Neural cell (in vitro differentiated cells): ENCODE results near the gene GRIA1. TPM values are rescaled to one million over a fixed set of nuclear protein-coding genes. Genes with fewer than 3 reads are reported as not detected.

ENCODE experiments used
- H2AFZ ChIP-seq: fragments of 200-600, 300-800 bp; sonication (generic), shearing (Covaris generic); 2 replicates; pipeline ENCODE4 v1.6.0; 2014; ENCODE audit warnings: low read depth, mild to moderate bottlenecking, antibody characterized with exemption, low read length, moderate library complexity
- H3F3A ChIP-seq: fragments of 200-600 bp; shearing (Covaris generic); 2 replicates; pipeline ENCODE4 v1.6.1; 2016; ENCODE audit warnings: mild to moderate bottlenecking, moderate library complexity, mixed read lengths, antibody characterized with exemption, low read length; ENCODE audit not compliant: insufficient read depth, poor library complexity, severe bottlenecking
- H3K27ac ChIP-seq: fragments of 200-600, 300-800 bp; sonication (generic), shearing (Covaris generic); 2 replicates; pipeline ENCODE4 v1.5.1; 2014; ENCODE audit warnings: mild to moderate bottlenecking, low read length, moderate library complexity
- H3K27me3 ChIP-seq: fragments of 300-800, 200-600 bp; sonication (generic), shearing (Covaris generic); 2 replicates; pipeline ENCODE4 v1.6.0; 2014; ENCODE audit warnings: mild to moderate bottlenecking, low read depth, low read length, moderate library complexity; ENCODE audit not compliant: insufficient read depth
- H3K36me3 ChIP-seq: fragments of 300-800, 200-600 bp; sonication (generic), shearing (Covaris generic); 2 replicates; pipeline ENCODE4 v1.5.1; 2014; ENCODE audit warnings: mild to moderate bottlenecking, antibody characterized with exemption, low read length, moderate library complexity; ENCODE audit not compliant: insufficient read depth
- H3K4me2 ChIP-seq: fragments of 300-800, 200-600 bp; sonication (generic), shearing (Covaris generic); 2 replicates; pipeline ENCODE4 v1.6.0; 2014; ENCODE audit warnings: mild to moderate bottlenecking, low read length
- H3K4me3 ChIP-seq: fragments of 300-800, 200-600 bp; sonication (generic), shearing (Covaris generic); 2 replicates; pipeline ENCODE4 v1.5.1; 2014; ENCODE audit warnings: mild to moderate bottlenecking, low read length, moderate library complexity
- H3K79me2 ChIP-seq: fragments of 200-600 bp; shearing (Covaris generic); replicated peaks from 2 replicates; pipeline ENCODE4 v1.6.0; 2014; ENCODE audit warnings: mild to moderate bottlenecking, low read length, moderate library complexity; ENCODE audit not compliant: insufficient read depth
- H3K9ac ChIP-seq: fragments of 300-800, 200-600 bp; sonication (generic), shearing (Covaris generic); 2 replicates; pipeline ENCODE4 v1.6.1; 2016; ENCODE audit warnings: mild to moderate bottlenecking, low read length, mixed read lengths
- H3K9me2 ChIP-seq: fragments of 200-600 bp; shearing (Covaris generic); 2 replicates; pipeline ENCODE4 v1.6.1; 2016; ENCODE audit warnings: mild to moderate bottlenecking, low read length, mixed read lengths; ENCODE audit not compliant: insufficient read depth
- H3K9me3 ChIP-seq: fragments of 200-600, 300-800 bp; sonication (generic), shearing (Covaris generic); 2 replicates; pipeline ENCODE4 v1.6.1; 2016; ENCODE audit warnings: mild to moderate bottlenecking, mixed run types, low read length, moderate library complexity, mixed read lengths
- H4K20me1 ChIP-seq: fragments of 200-600 bp; shearing (Covaris generic); 2 replicates; pipeline ENCODE4 v1.6.1; 2016; ENCODE audit warnings: mild to moderate bottlenecking, mixed run types; ENCODE audit not compliant: insufficient read depth
- EP300 ChIP-seq: fragments of 450-650 bp; conservative IDR thresholded peaks from 2 replicates; pipeline ENCODE4 v1.6.1; 2014; ENCODE audit warnings: antibody characterized with exemption, mild to moderate bottlenecking, moderate library complexity; ENCODE audit not compliant: poor library complexity, severe bottlenecking
- EZH2 ChIP-seq: fragments of 200-600, 300-800 bp; shearing (Covaris generic), sonication (generic); IDR thresholded peaks from 2 replicates; pipeline ENCODE4 v1.6.1; 2014; ENCODE audit warnings: antibody characterized with exemption, low read length, borderline replicate concordance, mild to moderate bottlenecking; ENCODE audit not compliant: insufficient read depth, poor library complexity, severe bottlenecking
- MXI1 ChIP-seq: fragments of 450-650 bp; conservative IDR thresholded peaks from 2 replicates; pipeline ENCODE4 v1.6.1; 2014; ENCODE audit warnings: antibody characterized with exemption, mild to moderate bottlenecking; ENCODE audit not compliant: poor library complexity, severe bottlenecking
- POLR2AphosphoS5 ChIP-seq: IDR thresholded peaks from 2 replicates; pipeline ENCODE4 v1.6.1; 2012
- RAD21 ChIP-seq: fragments of 450-650 bp; conservative IDR thresholded peaks from 2 replicates; pipeline ENCODE4 v1.6.1; 2014; ENCODE audit warnings: antibody characterized with exemption, mild to moderate bottlenecking, moderate library complexity
- SMC3 ChIP-seq: fragments of 450-650 bp; conservative IDR thresholded peaks from 2 replicates; pipeline ENCODE4 v1.6.1; 2014; ENCODE audit warnings: antibody characterized with exemption, mild to moderate bottlenecking, moderate library complexity; ENCODE audit not compliant: poor library complexity
- TAF1 ChIP-seq: IDR thresholded peaks from 2 replicates; pipeline ENCODE4 v1.6.1; 2012; ENCODE audit warnings: low read depth
- polyA plus RNA-seq: library from polyadenylated mRNA; depleted of rRNA; stranded (reverse); fragments of >200 nt; gene quantifications from 2 replicates; pipeline ENCODE4 v1.2.3, GENCODE V29; 2014
- TF ChIP-seq, protein P1 (sequence below): fragments of 450-650 bp; IDR thresholded peaks from 2 replicates; pipeline ENCODE4 v1.5.1; 2014; ENCODE audit warnings: antibody characterized with exemption, mild to moderate bottlenecking, moderate library complexity; ENCODE audit not compliant: poor library complexity, severe bottlenecking
- TF ChIP-seq, protein P2 (sequence below): IDR thresholded peaks from 2 replicates; pipeline ENCODE4 v1.6.1; 2012; ENCODE audit warnings: borderline replicate concordance

The GRIA1 gene
- polyA plus RNA-seq, 1 donor from 2014 or later, result 59.6 TPM

DNA sequence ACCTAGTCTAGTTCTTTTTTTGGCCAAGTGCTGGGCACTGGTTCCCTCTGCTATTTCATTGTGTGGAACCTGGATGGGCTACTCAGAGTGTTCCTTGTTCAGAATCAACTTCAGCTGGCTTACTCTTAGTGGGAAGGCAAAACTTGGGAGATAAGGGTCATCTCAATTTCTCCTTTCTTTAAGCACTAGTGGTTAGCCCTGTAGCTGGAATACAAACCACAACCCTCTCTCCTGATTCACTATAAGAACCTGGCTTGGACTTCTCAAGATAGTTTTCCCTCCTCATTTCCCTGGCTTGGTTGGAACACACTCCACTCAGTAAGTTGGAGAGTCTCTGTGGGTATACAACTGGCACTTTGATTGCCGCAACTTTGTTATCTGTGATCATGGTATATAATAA lies 35.1 kb downstream of the GRIA1 start:
- H3K27me3 ChIP-seq, result no peaks in the 10 kb centered on the region
- H3K36me3 ChIP-seq, result no peaks in the 10 kb centered on the region
- H2AFZ ChIP-seq, result no peak overlapping the region
- no peaks in the 10 kb centered on the region for H3K79me2 ChIP-seq
- H3F3A ChIP-seq, result no peaks in the 10 kb centered on the region
- H3K9ac ChIP-seq, result no peak overlapping the region
- no peak overlapping the region for H3K27ac ChIP-seq
- H3K4me3 ChIP-seq, result no peak overlapping the region
- TF ChIP-seq SMC3 (no peak), POLR2AphosphoS5 (no peak), RAD21 (no peak), MXI1 (no peak)
- TF ChIP-seq, protein P1, sequence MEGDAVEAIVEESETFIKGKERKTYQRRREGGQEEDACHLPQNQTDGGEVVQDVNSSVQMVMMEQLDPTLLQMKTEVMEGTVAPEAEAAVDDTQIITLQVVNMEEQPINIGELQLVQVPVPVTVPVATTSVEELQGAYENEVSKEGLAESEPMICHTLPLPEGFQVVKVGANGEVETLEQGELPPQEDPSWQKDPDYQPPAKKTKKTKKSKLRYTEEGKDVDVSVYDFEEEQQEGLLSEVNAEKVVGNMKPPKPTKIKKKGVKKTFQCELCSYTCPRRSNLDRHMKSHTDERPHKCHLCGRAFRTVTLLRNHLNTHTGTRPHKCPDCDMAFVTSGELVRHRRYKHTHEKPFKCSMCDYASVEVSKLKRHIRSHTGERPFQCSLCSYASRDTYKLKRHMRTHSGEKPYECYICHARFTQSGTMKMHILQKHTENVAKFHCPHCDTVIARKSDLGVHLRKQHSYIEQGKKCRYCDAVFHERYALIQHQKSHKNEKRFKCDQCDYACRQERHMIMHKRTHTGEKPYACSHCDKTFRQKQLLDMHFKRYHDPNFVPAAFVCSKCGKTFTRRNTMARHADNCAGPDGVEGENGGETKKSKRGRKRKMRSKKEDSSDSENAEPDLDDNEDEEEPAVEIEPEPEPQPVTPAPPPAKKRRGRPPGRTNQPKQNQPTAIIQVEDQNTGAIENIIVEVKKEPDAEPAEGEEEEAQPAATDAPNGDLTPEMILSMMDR, result no peak
- no peaks in the 10 kb centered on the region for H3K9me3 ChIP-seq
- no peak overlapping the region for H3K4me2 ChIP-seq
- H3K9me2 ChIP-seq, result no peaks in the 10 kb centered on the region
- no peaks in the 10 kb centered on the region for H4K20me1 ChIP-seq

DNA sequence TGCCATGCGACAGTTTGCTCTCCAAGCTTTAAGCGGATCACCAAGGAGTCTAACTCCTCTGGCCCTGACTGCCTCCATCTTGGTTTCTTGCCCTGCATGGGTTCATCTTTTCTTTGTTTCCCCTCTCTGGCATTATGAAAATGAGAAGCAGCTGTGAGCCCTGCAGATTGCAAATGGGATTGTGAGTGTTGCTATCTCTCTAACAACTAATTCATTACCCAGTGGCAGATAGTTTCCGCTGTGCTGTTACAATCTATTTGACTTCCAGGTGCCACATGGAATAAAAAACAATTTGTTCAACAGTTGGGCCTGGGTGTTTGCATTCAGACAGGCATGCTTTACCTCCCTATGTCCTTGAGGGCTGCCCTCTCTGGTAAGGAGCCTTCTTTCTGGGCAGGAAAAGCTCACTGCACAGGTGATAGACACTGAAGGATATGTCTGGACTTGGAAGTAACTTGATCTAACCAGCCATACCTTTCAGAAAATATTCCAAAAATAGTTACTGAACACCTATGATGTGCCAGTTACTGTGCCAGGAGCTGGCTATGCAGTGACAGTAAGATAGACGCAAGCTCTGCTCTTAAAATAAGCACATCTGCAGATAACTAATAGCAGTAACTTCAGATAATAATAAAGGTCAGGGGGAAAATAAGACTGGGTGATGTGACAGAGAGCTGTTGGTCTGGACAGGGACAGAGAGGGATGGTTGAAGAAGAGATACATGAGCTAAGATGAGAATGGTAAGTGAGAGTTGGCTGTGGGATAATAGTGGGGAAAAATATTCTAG lies 40.1 kb downstream of the GRIA1 start:
- Histone ChIP-seq H3K4me2 (no peak overlapping the region), H2AFZ (no peak overlapping the region), H3K79me2 (no peaks in the 10 kb centered on the region), H3K4me3 (no peak overlapping the region), H3K27me3 (no peaks in the 10 kb centered on the region), H3K9me3 (no peaks in the 10 kb centered on the region), H3F3A (no peaks in the 10 kb centered on the region), H3K9me2 (no peaks in the 10 kb centered on the region), H3K36me3 (no peaks in the 10 kb centered on the region), H4K20me1 (no peaks in the 10 kb centered on the region), H3K27ac (no peak overlapping the region), H3K9ac (no peak overlapping the region)
- TF ChIP-seq SMC3 (no peak), MXI1 (no peak), POLR2AphosphoS5 (no peak), RAD21 (no peak), EZH2 (no peak), TAF1 (no peak)
- TF ChIP-seq, protein P1, result no peak

DNA sequence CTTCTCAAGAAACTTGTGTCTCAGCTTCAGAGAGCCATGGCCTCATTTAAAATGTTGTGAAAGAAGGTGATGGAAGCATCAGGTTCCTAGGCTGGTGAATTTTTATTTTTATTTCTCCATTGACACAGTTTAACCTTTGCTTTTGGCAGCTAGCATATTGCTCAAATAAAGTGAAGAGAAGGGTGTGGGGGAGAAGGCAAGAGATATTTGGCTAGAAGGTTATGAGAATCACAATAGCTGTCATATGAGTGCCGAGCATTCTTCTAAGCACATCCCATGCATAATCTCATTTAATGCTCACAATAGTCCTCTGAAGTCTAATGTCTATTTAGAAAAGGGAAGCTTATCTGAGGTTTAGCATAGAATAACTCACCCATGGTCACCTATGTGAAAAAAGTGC lies 43.1 kb downstream of the GRIA1 start:
- Histone ChIP-seq H3F3A (no peaks in the 10 kb centered on the region), H4K20me1 (no peaks in the 10 kb centered on the region), H3K4me3 (no peak overlapping the region), H2AFZ (no peak overlapping the region), H3K9me3 (no peaks in the 10 kb centered on the region), H3K36me3 (no peaks in the 10 kb centered on the region), H3K79me2 (no peaks in the 10 kb centered on the region), H3K27me3 (no peaks in the 10 kb centered on the region), H3K9ac (no peak overlapping the region), H3K4me2 (no peak overlapping the region), H3K9me2 (no peaks in the 10 kb centered on the region), H3K27ac (no peak overlapping the region)
- no peak for TF ChIP-seq RAD21
- TF ChIP-seq, protein P2, sequence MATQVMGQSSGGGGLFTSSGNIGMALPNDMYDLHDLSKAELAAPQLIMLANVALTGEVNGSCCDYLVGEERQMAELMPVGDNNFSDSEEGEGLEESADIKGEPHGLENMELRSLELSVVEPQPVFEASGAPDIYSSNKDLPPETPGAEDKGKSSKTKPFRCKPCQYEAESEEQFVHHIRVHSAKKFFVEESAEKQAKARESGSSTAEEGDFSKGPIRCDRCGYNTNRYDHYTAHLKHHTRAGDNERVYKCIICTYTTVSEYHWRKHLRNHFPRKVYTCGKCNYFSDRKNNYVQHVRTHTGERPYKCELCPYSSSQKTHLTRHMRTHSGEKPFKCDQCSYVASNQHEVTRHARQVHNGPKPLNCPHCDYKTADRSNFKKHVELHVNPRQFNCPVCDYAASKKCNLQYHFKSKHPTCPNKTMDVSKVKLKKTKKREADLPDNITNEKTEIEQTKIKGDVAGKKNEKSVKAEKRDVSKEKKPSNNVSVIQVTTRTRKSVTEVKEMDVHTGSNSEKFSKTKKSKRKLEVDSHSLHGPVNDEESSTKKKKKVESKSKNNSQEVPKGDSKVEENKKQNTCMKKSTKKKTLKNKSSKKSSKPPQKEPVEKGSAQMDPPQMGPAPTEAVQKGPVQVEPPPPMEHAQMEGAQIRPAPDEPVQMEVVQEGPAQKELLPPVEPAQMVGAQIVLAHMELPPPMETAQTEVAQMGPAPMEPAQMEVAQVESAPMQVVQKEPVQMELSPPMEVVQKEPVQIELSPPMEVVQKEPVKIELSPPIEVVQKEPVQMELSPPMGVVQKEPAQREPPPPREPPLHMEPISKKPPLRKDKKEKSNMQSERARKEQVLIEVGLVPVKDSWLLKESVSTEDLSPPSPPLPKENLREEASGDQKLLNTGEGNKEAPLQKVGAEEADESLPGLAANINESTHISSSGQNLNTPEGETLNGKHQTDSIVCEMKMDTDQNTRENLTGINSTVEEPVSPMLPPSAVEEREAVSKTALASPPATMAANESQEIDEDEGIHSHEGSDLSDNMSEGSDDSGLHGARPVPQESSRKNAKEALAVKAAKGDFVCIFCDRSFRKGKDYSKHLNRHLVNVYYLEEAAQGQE, result no peak
- TF ChIP-seq EP300, result no peak
